SU-DHL-6 (cell line): ENCODE results near the gene B3GNT3.

Source experiments
- EZH2phosphoT487 ChIP-seq: fragments of 200-600 bp; sonication (generic), shearing (Covaris generic); conservative IDR thresholded peaks from 2 replicates; pipeline ENCODE4 v1.6.1; 2018; ENCODE audit warnings: mild to moderate bottlenecking, antibody characterized with exemption, low read length, moderate library complexity, mixed read lengths
- TF ChIP-seq, protein P1 (sequence below): fragments of 200-600 bp; sonication (generic); IDR thresholded peaks from one replicate; pipeline ENCODE4 v1.5.1; 2017; ENCODE audit warnings: antibody characterized with exemption, mild to moderate bottlenecking, low read length, moderate library complexity; ENCODE audit not compliant: insufficient read depth, poor library complexity, severe bottlenecking

DNA sequence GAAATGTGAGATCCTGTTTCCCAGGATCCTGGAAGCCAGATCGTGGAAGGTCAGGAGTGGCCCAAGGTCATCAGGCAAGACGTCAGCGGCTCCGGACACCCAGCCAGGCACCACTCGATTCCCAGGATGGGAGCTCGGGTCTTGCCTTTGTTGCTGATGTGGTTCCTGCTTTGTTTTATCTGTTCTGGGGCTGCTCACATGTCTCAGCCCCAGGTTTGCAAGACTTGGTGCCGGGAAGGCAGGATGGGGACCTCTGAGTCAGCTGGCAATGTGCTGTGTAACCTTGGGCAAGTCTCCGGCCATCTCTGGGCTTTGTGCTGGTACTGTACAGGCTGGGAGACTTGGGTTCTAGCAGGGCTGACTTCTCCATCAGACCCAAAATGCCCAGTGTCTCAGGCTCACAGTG, 45.0 kb upstream of the B3GNT3 start:
- TF ChIP-seq, protein P1, sequence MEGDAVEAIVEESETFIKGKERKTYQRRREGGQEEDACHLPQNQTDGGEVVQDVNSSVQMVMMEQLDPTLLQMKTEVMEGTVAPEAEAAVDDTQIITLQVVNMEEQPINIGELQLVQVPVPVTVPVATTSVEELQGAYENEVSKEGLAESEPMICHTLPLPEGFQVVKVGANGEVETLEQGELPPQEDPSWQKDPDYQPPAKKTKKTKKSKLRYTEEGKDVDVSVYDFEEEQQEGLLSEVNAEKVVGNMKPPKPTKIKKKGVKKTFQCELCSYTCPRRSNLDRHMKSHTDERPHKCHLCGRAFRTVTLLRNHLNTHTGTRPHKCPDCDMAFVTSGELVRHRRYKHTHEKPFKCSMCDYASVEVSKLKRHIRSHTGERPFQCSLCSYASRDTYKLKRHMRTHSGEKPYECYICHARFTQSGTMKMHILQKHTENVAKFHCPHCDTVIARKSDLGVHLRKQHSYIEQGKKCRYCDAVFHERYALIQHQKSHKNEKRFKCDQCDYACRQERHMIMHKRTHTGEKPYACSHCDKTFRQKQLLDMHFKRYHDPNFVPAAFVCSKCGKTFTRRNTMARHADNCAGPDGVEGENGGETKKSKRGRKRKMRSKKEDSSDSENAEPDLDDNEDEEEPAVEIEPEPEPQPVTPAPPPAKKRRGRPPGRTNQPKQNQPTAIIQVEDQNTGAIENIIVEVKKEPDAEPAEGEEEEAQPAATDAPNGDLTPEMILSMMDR, result no peak
- TF ChIP-seq EZH2phosphoT487, result no peak
